Mesenchymal stem cell (in vitro differentiated cells and primary cell): Measurements from ENCODE around the gene CHRM3.

Source experiments
- DNase-seq: peaks from one replicate; pipeline ENCODE4 v3.0.0-alpha.2; 2013
- H2AFZ ChIP-seq: one replicate; pipeline ENCODE4 v1.6.1; 2013; ENCODE audit warnings: low read depth, mild to moderate bottlenecking, control low read depth, inconsistent platforms, low read length, moderate library complexity
- H2AK5ac ChIP-seq: 2 replicates; pipeline ENCODE4 v1.6.1; 2013; ENCODE audit warnings: low read length, moderate library complexity, mild to moderate bottlenecking, inconsistent platforms; ENCODE audit not compliant: severe bottlenecking
- H2BK120ac ChIP-seq: one replicate; pipeline ENCODE4 v1.6.1; 2013; ENCODE audit warnings: low read depth, mild to moderate bottlenecking, inconsistent platforms, low read length, moderate library complexity
- H2BK12ac ChIP-seq, 2 experiments: one replicate each; pipeline ENCODE4 v1.6.1; 2013; ENCODE audit warnings: inconsistent platforms in 2 of 2, low read length in 2 of 2, mild to moderate bottlenecking in 2 of 2, moderate library complexity in 2 of 2, control low read depth in 1 of 2
- H2BK15ac ChIP-seq: one replicate; pipeline ENCODE4 v1.6.1; 2013; ENCODE audit warnings: mild to moderate bottlenecking, low read depth, inconsistent platforms; ENCODE audit not compliant: poor library complexity, severe bottlenecking
- H2BK5ac ChIP-seq: 2 replicates; pipeline ENCODE4 v1.6.1; 2013; ENCODE audit warnings: low read depth, mild to moderate bottlenecking, low read length, control low read depth, inconsistent platforms; ENCODE audit not compliant: poor library complexity, severe bottlenecking
- H3K14ac ChIP-seq, 2 experiments: one replicate each; pipeline ENCODE4 v1.6.1; 2013; ENCODE audit warnings: inconsistent platforms in 2 of 2, low read length in 2 of 2, control low read depth in 1 of 2, mild to moderate bottlenecking in 1 of 2, moderate library complexity in 1 of 2
- H3K18ac ChIP-seq, 2 experiments: one replicate each; pipeline ENCODE4 v1.6.1; 2013; ENCODE audit warnings: inconsistent platforms in 2 of 2, low read length in 2 of 2, control low read depth in 1 of 2, low read depth in 1 of 2, mild to moderate bottlenecking in 1 of 2
- H3K23ac ChIP-seq, 2 experiments: one replicate each; pipeline ENCODE4 v1.6.1; 2013; ENCODE audit warnings: inconsistent platforms in 2 of 2, low read length in 2 of 2, mild to moderate bottlenecking in 2 of 2, moderate library complexity in 2 of 2, control low read depth in 1 of 2
- H3K27ac ChIP-seq: 2 replicates; pipeline ENCODE4 v1.5.1; 2013; ENCODE audit warnings: mild to moderate bottlenecking, moderate library complexity, low read length, control low read depth, inconsistent platforms; ENCODE audit not compliant: poor library complexity, severe bottlenecking
- H3K27me3 ChIP-seq, 2 experiments: 2 replicates each; pipeline versions ENCODE4 v1.6.1 to v1.7.0; 2013; ENCODE audit warnings: low read length in 2 of 2, mild to moderate bottlenecking in 2 of 2, moderate library complexity in 2 of 2, control low read depth in 1 of 2, inconsistent platforms in 1 of 2; ENCODE audit not compliant: control insufficient read depth in 1 of 2, insufficient read depth in 1 of 2
- H3K36me3 ChIP-seq, 2 experiments: 2 replicates each; pipeline versions ENCODE4 v1.6.1 to v1.7.0; 2013; ENCODE audit warnings: low read length in 2 of 2, control low read depth in 1 of 2, inconsistent platforms in 1 of 2, low read depth in 1 of 2, mild to moderate bottlenecking in 1 of 2; ENCODE audit not compliant: insufficient read depth in 2 of 2, control insufficient read depth in 1 of 2
- H3K4ac ChIP-seq, 2 experiments: one replicate each; pipeline ENCODE4 v1.6.1; 2013; ENCODE audit warnings: inconsistent platforms in 2 of 2, low read length in 2 of 2, mild to moderate bottlenecking in 2 of 2, moderate library complexity in 2 of 2, control low read depth in 1 of 2, low read depth in 1 of 2
- H3K4me1 ChIP-seq: 2 replicates; pipeline ENCODE4 v1.6.1; 2013; ENCODE audit warnings: low read depth, low read length, control low read depth; ENCODE audit not compliant: control insufficient read depth, insufficient read depth
- H3K4me2 ChIP-seq: 2 replicates; pipeline ENCODE4 v1.6.1; 2013; ENCODE audit warnings: low read length, mild to moderate bottlenecking, inconsistent platforms; ENCODE audit not compliant: poor library complexity, severe bottlenecking
- H3K4me3 ChIP-seq, 2 experiments: 2 replicates each; pipeline versions ENCODE4 v1.5.1 to v1.7.0; 2013; ENCODE audit warnings: low read length in 2 of 2, mild to moderate bottlenecking in 2 of 2, control low read depth in 1 of 2, low read depth in 1 of 2; ENCODE audit not compliant: insufficient read depth in 1 of 2
- H3K79me1 ChIP-seq: replicated peaks from 2 replicates; pipeline ENCODE4 v1.6.1; 2013; ENCODE audit warnings: mild to moderate bottlenecking, control low read depth, low read length, inconsistent platforms; ENCODE audit not compliant: poor library complexity, severe bottlenecking
- H3K9ac ChIP-seq: 2 replicates; pipeline ENCODE4 v1.7.0; 2013; ENCODE audit warnings: mild to moderate bottlenecking, low read length, moderate library complexity
- H3K9me3 ChIP-seq: 2 replicates; pipeline ENCODE4 v1.7.0; 2013; ENCODE audit warnings: mild to moderate bottlenecking, low read length; ENCODE audit not compliant: control insufficient read depth
- H4K8ac ChIP-seq: one replicate; pipeline ENCODE4 v1.6.1; 2013; ENCODE audit warnings: inconsistent platforms, mild to moderate bottlenecking, low read length, moderate library complexity
- H4K91ac ChIP-seq: one replicate; pipeline ENCODE4 v1.6.1; 2013; ENCODE audit warnings: mild to moderate bottlenecking, low read length, inconsistent platforms
- WGBS: methylation state at CpG from one replicate; pipeline ENCODE4 v1.1.7; 2013; ENCODE audit warnings: mixed read lengths; 5-methylcytosine and 5-hydroxymethylcytosine counted together

The CHRM3 gene

GRCh38 chr1:239434181-239434580 is 47.8 kb downstream of the CHRM3 start:
- Histone ChIP-seq H3K18ac (no peak overlapping the region), H3K23ac (no peak overlapping the region), H2BK120ac (no peak overlapping the region), H3K9me3 (no peaks in the 10 kb centered on the region), H4K91ac (no peak overlapping the region), H3K4me1 (no peaks in the 10 kb centered on the region), H3K9ac (no peak overlapping the region), H3K79me1 (no peaks in the 10 kb centered on the region), H3K4me3 (no peak overlapping the region), H3K27ac (no peak overlapping the region), H2BK5ac (no peak overlapping the region), H2AK5ac (no peak overlapping the region), H4K8ac (no peak overlapping the region), H3K4ac (no peak overlapping the region), H3K27me3 (no peaks in the 10 kb centered on the region), H2BK15ac (no peak overlapping the region), H3K14ac (no peak overlapping the region), H2BK12ac (no peak overlapping the region), H2AFZ (no peak overlapping the region), H3K36me3 (no peaks in the 10 kb centered on the region), H3K4me2 (no peak overlapping the region)
- WGBS = 31% methylated on average over 1 of the region's 5 CpGs
- DNase-seq = no peak
